Parathyroid adenoma (tissue), 2 donors: ENCODE data around the gene ADCY10.
A peak's percentile ranks its signal among the peaks of the same experiment; 100 is the strongest.
"Not testable (repeated sequence)": the region's sequence is repeated elsewhere in the genome, so short reads cannot be mapped to it uniquely, and the experiment has no call there.

Experiments
- H2AFZ ChIP-seq: fragments of 300-600 bp; sonication (generic); one replicate; pipeline ENCODE4 v1.7.0; 2017; ENCODE audit warnings: antibody characterized with exemption, mild to moderate bottlenecking
- H3K27ac ChIP-seq: fragments of 300-600 bp; sonication (generic); one replicate; pipeline ENCODE4 v1.7.0; 2017
- H3K27me3 ChIP-seq: fragments of 300-600 bp; sonication (generic); one replicate; pipeline ENCODE4 v1.7.0; 2017; ENCODE audit warnings: low read length; ENCODE audit not compliant: control insufficient read depth, insufficient read depth
- H3K36me3 ChIP-seq: fragments of 300-600 bp; sonication (generic); one replicate; pipeline ENCODE4 v1.7.0; 2017; ENCODE audit warnings: low read length; ENCODE audit not compliant: control insufficient read depth, insufficient read depth
- H3K4me1 ChIP-seq: fragments of 300-600 bp; sonication (generic); one replicate; pipeline ENCODE4 v1.7.0; 2017; ENCODE audit warnings: control low read depth
- H3K4me2 ChIP-seq: fragments of 300-600 bp; sonication (generic); one replicate; pipeline ENCODE4 v1.7.0; 2017; ENCODE audit warnings: low read length
- H3K4me3 ChIP-seq: fragments of 300-600 bp; sonication (generic); one replicate; pipeline ENCODE4 v1.7.0; 2017; ENCODE audit warnings: low read depth, low read length
- H3K79me2 ChIP-seq: fragments of 300-600 bp; sonication (generic); one replicate; pipeline ENCODE4 v1.7.0; 2017; ENCODE audit warnings: control low read depth
- H3K9ac ChIP-seq: fragments of 300-600 bp; sonication (generic); one replicate; pipeline ENCODE4 v1.7.0; 2017; ENCODE audit warnings: mild to moderate bottlenecking
- H3K9me3 ChIP-seq: fragments of 300-600 bp; sonication (generic); one replicate; pipeline ENCODE4 v1.7.0; 2017; ENCODE audit warnings: low read length; ENCODE audit not compliant: control insufficient read depth
- CTCF ChIP-seq: fragments of 300-600 bp; sonication (generic); IDR thresholded peaks from one replicate; pipeline ENCODE4 v1.7.0; 2017; ENCODE audit warnings: antibody characterized with exemption, mild to moderate bottlenecking
- donor health status: primary hyperparathyroidism.

Gene ADCY10

GRCh38 chr1:167833904-167834303 is 80.0 kb downstream of the ADCY10 start:
- Histone ChIP-seq H3K9me3 (no peaks in the 10 kb centered on the region), H3K79me2 (no peaks in the 10 kb centered on the region), H2AFZ (no peak overlapping the region), H3K36me3 (no peaks in the 10 kb centered on the region), H3K4me3 (no peak overlapping the region), H3K4me1 (no peaks in the 10 kb centered on the region), H3K27ac (no peak overlapping the region), H3K9ac (no peak overlapping the region), H3K4me2 (no peak overlapping the region), H3K27me3 (no peaks in the 10 kb centered on the region)
- TF ChIP-seq CTCF = no peak

GRCh38 chr1:167832693-167833092 is 81.2 kb downstream of the ADCY10 start:
- no peak overlapping the region for H3K27ac ChIP-seq
- no peak overlapping the region for H2AFZ ChIP-seq
- TF ChIP-seq CTCF = no peak
- peak overlapping the region; percentile 22 for H3K4me2 ChIP-seq
- H3K9ac ChIP-seq = no peak overlapping the region
- no peaks in the 10 kb centered on the region for H3K79me2 ChIP-seq
- no peaks in the 10 kb centered on the region for H3K4me1 ChIP-seq
- H3K9me3 ChIP-seq = no peaks in the 10 kb centered on the region
- no peak overlapping the region for H3K4me3 ChIP-seq
- no peaks in the 10 kb centered on the region for H3K27me3 ChIP-seq
- no peaks in the 10 kb centered on the region for H3K36me3 ChIP-seq

- H3K9ac ChIP-seq, H3K4me2 ChIP-seq, H3K9me3 ChIP-seq, H2AFZ ChIP-seq, H3K27ac ChIP-seq, H3K4me3 ChIP-seq, H3K4me1 ChIP-seq, H3K79me2 ChIP-seq, H3K36me3 ChIP-seq, H3K27me3 ChIP-seq: not testable (repeated sequence)
Observed at GRCh38 chr1:167830668-167831067, 83.3 kb downstream of the ADCY10 start.

- H3K27me3 ChIP-seq = no peaks in the 10 kb centered on the region
- H3K4me2 ChIP-seq = no peak overlapping the region
- no peaks in the 10 kb centered on the region for H3K4me1 ChIP-seq
- no peak overlapping the region for H3K9ac ChIP-seq
- H3K36me3 ChIP-seq = no peaks in the 10 kb centered on the region
- no peak overlapping the region for H3K27ac ChIP-seq
- H3K9me3 ChIP-seq = no peaks in the 10 kb centered on the region
- no peaks in the 10 kb centered on the region for H3K79me2 ChIP-seq
- H3K4me3 ChIP-seq = no peak overlapping the region
- TF ChIP-seq CTCF = no peak
- no peak overlapping the region for H2AFZ ChIP-seq
Observed at GRCh38 chr1:167829868-167830267, 84.1 kb downstream of the ADCY10 start.

GRCh38 chr1:167826127-167826526 is 87.8 kb downstream of the ADCY10 start:
- no peaks in the 10 kb centered on the region for H3K79me2 ChIP-seq
- H3K9me3 ChIP-seq = no peaks in the 10 kb centered on the region
- no peak overlapping the region for H3K4me3 ChIP-seq
- H2AFZ ChIP-seq = no peak overlapping the region
- no peak overlapping the region for H3K4me2 ChIP-seq
- H3K9ac ChIP-seq = no peak overlapping the region
- no peaks in the 10 kb centered on the region for H3K4me1 ChIP-seq
- no peaks in the 10 kb centered on the region for H3K27me3 ChIP-seq
- H3K36me3 ChIP-seq = no peaks in the 10 kb centered on the region
- TF ChIP-seq CTCF = no peak
- no peak overlapping the region for H3K27ac ChIP-seq
